CD4-positive, alpha-beta T cell treated with Interleukin-21 for 1 hour (primary cell): ENCODE measurements around the gene CCDC106.

Source experiments
- DNase-seq: peaks from one replicate; pipeline ENCODE4 v3.0.0-alpha.2; 2020

The CCDC106 gene

DNA sequence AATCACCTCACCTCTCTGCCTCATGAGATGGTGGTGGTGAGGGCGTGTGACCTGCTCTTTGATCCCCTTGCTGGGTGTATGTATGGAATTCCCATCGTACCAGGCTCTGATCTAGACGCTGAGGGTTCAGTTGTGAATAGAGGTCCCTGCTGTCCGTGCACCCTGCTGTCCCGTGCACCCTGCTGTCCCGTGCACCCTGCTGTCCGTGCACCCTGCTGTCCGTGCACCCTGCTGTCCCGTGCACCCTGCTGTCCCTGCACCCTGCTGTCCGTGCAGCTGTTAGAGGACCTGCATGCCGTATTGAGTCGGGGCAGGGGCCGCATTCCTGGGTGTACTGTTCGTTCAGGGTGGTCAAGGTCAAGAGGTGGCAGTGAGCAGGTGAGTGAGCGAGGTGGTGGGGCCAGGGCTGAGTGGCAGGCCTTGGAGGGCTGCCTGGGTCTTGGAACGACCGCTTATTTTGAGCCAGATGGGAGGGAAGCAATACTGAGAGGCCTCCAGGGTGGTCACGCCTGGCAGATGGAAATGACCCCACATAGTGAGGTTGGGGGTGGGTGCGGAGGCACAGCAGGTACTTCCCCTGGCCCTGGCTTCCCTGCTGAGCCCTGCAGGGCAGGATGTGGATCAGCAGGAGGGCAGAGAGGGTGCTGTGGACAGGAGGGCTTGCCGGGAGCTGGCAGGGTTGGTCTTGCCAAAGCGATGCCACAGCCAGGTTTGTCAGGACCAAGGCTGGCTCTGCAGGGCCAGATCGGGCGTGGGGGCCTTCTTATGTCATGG, 22.5 kb downstream of the CCDC106 start:
- no peak for DNase-seq

DNA sequence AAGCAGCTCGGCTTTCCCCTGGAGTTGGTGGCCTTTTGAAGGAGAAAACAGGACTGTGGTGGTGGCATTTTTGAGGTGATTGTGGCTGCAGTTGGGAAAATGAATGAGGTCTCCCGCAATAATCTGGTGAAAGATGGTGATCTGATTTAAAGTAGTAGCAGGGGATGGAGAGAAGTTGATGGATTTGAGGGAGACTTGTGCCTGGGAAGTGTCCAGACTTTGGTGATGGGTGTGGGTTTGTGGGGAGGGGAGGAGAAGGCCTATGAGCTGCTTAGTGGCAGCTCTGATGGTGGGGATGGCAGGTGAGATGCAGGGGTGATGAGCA, 23.0 kb downstream of the CCDC106 start:
- no peak for DNase-seq

DNA sequence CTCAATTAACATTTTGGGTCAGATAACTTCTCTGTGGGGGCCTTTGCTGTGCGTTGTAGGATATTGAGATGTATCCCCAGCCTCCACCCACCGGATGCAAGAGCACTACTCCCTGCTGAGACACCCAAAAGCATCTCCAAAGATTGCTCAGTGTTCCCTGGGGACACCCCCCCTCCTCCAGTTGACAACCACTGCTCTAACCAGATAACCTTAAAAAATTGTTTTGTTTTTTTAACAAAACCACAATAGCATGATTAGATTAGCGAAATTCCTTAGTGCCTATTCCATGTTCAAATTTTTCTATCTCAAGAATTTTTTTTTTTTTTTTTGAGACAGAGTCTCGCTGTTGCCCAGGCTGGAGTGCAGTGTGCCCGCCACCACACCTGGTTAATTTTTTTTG, 24.4 kb downstream of the CCDC106 start:
- DNase-seq = no peak

DNA sequence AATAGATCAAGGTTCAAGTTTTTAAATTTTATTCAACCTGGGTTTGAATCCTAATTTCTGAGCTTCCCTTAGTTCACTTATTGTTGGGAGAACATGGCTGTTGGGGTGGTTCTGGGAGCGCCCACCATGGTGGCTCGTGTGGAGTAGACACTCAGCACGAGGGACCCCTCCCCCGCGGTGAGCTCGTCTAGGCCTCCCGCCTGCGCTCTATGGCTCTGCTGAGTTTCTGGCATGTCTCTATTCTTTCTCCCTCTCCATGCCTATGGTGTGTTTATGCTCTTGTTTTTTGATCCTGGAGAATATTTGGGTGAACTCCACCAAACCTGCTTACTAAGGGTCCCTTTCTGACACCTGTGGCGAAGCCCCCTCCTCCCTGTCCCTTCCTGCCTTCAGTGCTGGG, 25.5 kb downstream of the CCDC106 start:
- no peak for DNase-seq

DNA sequence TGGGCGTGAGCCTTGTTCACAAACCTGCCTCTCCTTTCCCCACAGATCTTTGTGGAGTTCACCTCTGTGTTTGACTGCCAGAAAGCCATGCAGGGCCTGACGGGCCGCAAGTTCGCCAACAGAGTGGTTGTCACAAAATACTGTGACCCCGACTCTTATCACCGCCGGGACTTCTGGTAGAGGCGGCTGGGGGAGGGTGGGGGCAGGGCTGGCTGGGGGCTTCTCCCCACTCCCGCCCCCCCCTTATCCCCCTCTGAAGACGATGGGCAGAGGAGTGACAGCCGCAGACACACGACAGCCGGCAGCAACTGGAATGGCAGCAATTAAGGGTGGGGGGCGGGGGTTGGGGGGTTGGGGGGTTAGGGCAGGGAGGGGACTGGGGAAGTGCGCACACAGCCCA, 25.9 kb downstream of the CCDC106 start:
- DNase-seq = no peak

DNA sequence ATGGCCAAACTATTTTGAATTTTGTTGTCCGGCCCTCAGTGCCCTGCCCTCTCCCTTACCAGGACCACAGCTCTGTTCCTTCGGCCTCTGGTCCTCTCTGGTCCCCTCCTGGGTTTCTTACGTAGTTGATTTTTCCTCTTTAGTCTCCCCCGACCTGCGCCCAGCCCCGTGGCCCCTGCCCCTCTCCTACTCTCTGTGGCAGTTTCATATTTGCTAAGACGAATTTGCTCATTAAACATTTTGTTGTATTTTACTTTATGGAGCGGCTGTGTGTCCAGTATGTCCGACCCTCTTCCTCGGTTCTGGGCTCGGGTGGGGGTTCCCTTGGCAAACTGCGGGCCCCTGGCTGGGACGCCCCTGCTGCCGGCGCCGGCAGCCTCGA, 26.4 kb downstream of the CCDC106 start:
- DNase-seq = no peak

DNA sequence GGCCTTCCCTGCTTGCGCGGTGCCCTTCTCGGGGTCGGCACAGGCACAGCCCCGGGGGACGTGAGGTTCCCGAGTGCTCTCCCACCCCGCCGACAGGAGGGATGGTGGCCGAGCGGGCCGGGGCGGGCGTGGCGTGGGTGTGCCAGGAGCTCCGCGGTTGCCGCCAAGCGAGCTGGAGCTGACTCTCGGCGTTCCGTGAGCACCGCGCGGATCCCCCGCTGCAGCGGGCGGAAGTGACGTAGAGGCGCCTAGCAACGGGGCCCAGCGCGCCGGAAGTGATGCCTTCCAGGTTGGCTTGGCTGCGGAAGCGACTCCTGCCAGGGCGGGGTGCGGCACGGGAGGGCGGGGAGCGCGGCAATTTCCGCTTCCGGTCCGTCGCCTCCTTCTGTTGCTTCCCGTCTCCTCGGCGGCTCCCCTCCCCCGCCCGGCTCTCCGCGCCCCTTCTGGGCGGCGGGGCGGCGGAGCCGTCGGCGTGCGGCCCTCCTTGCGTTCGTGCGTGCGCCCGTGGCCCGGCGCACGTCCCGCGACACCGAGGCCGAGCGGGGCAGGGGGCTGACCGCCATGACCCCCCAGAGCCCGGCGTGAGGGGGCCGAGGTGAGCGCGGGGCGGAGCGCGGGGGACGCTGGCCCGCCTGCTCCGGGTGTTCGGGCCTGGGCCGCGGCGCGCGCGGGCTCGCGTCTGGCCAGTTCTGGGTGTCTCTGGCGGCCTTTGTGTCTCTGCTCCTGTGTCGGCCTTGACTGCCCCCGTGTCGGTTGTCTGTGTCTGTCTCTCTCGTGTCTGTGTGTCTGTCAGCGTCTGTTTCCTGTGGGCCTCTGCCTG, 27.0 kb downstream of the CCDC106 start, which contains the start of gene EPN1:
TSS of gene EPN1 (plus strand) at position 386 of the 820 bp plus-strand sequence. CDS start 3,402 bp downstream, outside the sequence.
- DNase-seq = peak; percentile 97

DNA sequence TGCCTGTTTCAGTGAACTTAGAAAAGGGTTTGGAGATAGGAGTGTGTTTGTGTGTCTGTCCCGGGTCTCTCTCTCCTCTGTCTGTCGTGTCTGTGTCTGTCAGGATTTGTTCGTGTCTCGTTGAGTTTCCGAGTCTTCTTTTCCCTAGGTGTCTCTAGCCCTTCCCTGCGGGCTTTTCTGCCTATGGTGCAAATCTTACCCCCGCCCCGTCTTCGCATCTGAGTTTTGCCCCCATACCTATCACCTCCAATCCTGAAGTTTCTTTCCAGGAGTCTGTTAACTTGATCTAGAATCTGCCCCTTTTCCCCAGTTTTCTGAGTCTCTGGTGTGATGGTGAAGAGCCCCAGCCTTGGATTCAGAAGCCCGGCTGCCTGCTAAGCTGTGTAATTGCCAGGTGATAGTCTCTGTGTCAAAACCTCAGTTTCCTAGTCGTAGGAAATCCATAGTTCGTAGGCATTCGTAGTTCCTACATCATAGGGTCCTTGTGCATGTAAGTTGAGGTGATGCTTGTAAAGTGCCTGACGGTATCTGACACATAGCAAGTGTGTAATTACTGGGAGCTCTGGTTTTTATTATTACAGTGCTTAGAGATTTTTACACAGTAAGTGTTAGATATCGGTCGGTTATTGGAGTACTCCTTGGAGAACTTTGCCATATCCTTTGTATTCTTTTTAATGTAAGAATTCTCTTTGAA, 27.8 kb downstream of the CCDC106 start:
- DNase-seq = no peak

DNA sequence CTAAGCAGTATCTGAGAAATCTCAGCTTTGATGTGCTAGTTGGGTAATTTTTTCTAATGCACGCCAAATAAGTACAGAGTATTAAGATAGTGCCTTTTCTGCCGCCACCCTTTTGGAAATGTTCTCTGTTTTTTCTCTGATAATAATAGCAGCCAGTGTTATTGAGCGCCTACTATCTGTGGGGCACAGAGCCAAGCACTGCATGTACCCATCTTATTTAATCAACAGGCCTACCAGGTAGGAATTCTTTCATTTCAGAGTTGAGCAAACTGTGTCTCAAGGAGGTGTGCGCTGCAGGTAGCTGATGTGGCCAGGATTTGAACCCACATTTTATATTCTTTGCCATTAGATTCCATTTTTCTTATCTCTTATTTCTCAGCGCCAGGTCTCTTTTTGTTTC, 28.4 kb downstream of the CCDC106 start:
- DNase-seq = no peak

DNA sequence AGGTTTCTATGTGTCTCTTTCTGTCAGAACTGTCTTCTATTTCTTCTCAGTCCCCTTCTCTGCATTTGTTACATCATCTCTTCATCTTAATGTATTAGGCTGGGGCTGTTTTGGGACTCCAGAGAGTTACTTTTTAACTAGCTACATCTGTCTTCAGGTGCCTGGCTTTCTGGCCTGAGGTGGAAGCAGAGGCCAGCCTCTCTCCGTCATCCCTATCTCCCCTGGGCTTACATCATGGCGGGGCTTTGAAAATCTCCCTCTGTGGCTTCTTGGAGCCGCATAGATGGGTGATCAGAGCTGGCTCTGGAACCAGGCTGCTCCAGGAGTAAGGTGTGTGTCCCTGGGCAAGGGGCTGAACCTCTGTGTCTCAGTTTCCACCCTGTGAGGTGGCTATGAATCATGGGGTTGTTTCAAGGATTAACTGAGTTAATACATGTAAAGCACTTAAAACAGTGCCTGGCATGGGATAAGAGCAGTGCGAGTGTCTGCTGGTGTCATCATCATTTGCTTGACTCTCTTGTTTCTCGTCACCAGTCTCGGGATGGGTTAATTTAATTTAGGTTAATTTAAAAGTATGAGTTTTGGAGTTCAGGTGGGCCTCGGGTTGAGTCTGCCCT, 29.0 kb downstream of the CCDC106 start:
- no peak for DNase-seq

DNA sequence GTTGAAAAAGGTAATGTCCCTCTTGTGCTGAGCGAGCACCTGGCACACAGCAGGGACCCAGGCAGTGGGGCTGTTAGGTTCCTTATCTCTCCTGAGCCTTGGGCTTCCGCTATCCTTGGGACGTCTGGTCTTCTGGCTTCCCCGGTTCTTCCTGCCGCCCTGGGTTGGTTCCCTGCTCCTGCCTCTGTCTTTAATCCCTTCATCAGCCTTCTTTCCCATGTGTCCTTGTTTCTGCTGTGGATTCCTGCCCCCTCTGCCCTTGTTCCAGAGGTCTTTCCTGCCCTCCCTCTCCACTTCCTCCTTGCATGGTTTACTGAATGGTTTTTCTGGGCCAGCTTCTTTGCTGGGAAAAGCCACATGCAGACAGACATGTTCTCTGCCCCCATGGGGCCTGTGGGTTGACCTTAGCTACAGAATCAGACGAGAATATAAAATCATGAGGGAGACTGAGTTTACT, 29.6 kb downstream of the CCDC106 start:
- DNase-seq = no peak

DNA sequence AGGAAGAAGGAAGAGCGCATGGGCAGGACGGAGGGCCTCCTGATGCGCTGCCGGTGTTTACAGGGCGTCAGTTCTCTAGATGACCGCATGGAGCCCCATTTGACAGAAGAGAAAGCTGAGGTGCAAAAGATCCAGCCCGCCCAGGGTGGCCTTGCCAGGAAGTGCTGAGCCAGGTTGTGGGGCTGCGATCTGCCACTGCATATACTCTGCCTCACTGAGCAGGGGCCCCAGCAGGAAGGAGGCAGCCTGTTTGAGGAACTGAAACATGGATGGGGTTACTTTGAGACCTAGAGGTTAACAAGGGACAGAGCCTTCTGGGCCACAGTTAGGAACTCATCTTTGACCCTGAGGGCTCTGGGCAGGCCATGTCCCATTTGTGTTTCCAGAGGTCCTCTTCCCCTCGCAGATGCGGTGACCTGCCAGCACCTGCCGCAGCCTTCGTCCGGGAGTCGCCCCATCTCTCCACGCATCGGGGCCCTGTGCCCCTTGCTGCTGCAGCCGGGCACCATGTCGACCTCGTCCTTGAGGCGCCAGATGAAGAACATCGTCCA, 30.2 kb downstream of the CCDC106 start:
- peak; percentile 29 for DNase-seq

DNA sequence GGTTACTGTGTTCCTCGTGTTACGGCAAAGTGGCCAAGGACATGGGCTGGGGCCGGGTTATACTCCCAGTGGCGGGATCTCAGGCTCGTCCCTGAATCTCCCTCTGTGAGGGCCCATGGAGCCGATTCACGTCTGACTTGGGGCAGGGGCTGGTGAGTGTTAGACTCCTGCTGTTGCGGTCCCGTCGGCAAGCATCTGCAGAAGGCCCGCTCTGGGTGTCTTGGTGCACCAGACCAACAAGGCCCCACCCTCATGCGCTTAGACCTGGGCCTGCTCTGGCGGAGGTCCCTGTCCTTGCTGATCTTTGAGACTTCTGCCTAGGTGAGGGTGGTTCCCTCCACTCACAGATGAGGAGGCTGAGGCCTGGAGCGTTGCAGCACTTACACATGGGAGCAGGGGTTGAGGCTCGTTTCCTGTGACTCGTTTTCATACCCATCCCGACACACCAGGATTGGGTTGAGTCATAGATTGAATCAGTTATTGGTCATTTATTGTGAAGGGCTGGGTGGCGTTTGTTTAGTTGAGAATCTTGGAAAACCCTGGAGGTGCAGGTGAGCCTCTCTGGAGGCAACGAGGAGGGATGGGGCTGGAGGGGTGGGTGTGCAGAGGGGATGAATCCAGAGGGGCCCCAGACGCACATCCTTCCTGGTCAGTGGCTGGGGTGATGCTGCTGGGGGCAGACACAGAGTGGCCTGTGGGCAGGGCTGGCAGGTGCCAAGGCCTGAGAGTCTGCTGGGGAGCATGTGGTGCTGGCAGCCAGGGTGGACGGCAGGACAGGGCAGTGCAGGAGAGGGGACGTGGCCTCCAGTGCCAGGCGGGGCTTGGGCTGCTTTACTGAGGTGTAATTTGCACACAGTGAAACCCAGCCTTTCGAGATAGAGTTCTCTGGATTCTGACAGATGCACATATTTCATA, 31.6 kb downstream of the CCDC106 start:
- no peak for DNase-seq

DNA sequence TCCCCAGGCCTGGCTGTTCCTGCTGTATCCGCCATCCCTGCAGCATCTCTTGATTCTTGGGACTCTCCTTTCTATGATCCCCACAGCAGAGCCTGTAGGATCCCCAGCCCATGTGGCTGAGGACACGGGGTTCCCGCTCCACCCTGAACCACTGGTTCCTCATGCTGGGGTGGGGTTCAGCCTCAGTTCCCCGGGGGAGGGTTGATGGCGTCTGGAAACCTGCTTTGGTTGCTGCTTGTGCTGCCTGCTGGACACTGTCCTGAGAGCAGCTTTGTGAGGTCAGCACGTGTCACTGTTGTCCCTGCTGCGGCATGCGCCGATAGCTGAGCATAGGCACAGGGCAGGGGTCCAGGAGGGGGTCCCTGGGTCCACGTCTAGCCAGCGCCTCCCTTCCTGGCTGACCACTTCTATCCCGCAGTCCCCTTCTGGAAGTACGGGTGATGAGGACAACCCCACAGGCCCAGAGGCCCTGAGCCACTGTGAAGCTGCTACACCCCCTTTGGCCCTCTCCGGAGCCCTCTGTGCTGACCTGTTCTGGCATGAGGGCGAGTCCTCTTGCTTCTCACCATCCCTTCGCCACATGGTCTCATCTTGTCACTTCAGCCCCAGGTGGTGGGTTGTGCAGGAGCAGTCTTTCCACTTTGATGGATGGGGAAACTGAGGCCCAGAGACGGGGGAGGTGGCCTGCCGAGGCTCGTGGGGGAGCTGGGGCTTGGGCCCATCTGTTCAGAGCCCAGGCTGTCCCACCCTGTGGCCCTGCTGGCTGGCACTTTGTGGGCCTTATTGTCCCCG, 32.5 kb downstream of the CCDC106 start:
- DNase-seq = no peak

DNA sequence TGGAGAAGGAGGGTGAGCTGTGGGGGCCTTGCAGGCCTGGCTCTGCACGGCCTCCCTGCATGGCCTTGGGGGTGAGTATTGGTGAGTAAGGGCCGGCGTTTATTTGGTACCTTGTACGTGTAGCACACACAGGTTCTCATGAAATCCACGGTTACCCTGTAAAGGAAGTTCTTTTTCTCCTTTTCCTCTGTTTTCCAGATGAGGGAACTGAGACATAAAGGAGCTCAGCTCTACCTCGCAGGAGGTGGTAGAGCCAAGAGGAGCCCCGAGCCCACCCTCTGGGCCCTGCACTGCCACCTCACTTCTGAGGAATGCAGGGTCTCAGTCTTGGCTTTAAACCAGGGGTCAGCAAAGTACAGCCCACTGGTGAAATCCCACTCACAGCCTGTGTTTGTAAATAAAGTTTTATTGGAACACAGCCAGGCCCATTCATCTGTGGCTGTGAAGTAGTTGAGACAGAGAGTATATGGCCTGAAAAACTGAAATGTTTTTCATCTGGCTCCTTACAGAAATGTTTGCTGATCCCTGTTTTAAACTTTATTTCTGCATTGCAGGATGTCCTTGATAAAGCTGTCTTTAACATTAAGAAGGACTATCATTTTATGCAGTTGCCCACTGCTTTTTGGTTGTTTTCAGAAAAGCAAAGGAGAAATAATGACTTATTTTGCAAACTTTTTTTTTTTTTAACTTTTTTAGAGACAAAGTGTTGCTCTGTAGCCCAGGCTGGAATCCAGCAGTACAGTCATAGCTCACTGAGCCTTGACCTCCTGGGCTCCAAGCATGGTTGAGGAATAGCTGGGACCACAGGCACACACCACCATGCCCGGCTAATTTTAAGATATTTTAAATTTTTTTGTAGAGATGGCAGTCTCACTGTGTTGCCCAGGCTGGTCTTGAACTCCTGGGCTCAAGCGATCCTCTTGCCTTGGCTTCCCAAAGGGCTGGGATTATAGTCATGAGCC, 33.4 kb downstream of the CCDC106 start:
- no peak for DNase-seq

DNA sequence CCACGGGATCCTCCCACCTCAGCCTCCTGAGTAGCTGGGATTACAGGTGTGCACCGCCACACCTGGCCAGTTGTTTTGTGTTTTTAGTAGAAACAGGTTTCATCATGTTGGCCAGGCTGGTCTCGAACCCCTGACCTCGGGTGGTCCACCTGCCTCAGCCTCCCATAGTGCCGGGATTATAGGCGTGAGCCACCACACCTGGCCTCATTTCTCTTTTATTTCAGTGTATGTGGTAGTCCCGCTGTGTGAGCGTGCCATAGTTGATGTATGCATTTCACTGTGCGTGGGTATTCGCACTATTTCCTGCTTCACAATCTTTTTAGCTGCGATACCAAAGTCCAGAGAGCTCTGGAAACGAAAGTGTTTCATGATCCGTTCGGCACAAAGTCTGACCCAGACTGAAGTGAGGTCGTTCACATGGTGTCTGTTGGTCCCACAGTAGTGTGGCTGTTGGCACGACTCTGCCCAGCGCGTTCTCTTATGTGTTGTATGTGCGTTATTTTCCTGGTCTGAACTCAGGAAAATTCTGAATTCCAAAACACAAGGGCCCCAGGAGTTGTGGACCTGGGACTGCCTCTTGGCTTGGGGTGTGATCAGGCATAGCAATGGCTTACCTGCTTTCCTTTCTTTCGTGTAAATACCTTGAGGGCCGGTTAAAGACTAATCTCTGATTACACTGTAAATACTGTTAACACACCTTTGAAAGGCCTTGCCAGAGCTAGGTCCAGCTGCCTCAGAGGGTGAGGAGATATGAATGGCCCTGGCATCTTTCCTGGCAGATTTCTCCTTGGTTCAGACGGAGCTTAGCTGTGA, 35.6 kb downstream of the CCDC106 start:
- DNase-seq = no peak

DNA sequence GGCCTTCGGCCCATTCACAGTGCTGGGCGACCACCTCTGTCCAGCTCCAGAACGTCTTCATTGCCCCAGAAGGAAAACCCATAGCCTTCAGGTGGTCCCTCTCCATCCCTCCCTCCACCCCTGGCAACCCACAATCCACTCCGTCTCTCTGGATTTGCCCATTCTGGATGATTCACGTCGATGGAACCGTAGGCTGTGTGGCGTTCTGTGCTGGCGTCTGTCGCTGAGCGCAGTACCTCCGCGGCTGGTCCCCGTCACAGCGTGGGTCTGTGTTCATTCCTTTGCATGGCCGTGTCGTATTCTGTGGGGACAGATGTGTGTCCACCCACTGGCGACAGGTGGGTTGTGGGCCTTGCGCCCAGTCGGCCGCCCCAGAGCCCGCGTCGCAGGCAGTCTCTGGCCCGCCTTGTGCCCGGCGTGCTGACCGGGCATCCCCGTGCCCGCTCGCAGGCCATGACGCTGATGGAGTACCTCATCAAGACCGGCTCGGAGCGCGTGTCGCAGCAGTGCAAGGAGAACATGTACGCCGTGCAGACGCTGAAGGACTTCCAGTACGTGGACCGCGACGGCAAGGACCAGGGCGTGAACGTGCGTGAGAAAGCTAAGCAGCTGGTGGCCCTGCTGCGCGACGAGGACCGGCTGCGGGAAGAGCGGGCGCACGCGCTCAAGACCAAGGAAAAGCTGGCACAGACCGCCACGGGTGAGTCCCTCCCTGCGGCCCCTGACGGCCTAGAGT, 37.1 kb downstream of the CCDC106 start:
- DNase-seq = no peak

DNA sequence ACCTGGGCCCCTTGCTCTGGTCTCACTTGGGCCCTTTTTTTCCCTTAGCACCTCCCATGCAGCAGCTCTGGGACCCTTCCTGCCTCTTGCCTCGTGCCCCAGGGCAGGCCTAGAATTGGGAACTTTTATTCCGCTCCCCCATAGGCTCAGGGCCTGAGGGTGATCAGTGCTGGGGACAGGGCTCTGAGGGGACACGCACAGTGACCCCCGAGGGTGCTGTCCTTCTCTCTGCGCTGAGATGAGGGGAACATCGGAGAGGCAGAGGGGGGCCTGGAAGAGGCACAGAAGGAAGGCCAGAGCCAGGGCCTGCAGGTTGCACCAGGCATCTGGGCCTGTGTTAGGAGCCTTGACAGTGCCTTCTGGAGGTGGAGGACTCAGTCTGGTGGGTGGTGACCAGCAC, 37.8 kb downstream of the CCDC106 start:
- no peak for DNase-seq
